Fibroblast of skin of right biceps (primary cell): ENCODE results near the gene TUBGCP2.
"Not testable (repeated sequence)": the region's sequence is repeated elsewhere in the genome, so short reads cannot be mapped to it uniquely, and the experiment has no call there.

Experiments used
- DNase-seq: peaks from one replicate; pipeline ENCODE4 v3.0.0-alpha.2; 2013

TUBGCP2 gene

GRCh38 chr10:133242611-133243356, 65.9 kb downstream of the TUBGCP2 start:
- peak; percentile 4 for DNase-seq

DNA sequence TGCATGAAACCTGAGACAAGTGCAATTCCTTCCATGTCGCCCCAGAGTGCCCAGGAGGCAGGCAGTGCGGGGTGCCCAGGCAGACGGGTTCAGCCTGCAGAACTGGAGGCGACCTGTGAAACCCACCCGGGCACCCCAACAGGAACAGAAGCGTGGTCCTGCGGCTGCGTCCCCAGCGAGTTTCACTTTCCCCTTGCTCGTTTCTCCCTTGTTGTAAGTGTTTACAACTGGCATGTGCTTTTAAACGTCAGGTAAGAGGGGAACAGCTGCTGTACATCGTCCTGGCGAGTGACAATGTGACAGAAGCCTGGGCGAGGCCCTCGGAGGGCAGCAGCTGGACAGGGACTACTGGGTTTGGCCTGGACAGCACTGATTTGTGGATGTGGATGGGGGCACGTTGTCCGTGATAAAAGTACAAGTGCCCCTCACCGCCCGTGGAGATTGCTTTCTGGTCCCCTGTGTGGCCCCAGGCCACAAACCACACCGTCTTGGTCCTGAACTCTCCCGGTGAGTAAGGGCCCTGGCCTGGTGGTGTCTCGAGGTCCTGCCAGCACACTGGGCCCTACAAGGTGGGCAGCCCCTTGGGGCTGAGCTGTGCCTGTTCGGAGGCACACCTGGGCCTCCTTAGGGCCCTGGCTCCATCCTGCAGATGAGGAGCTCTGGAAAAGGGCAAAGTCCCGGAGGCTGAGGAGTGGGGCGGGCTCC, 67.0 kb downstream of the TUBGCP2 start:
- DNase-seq: no peak

DNA sequence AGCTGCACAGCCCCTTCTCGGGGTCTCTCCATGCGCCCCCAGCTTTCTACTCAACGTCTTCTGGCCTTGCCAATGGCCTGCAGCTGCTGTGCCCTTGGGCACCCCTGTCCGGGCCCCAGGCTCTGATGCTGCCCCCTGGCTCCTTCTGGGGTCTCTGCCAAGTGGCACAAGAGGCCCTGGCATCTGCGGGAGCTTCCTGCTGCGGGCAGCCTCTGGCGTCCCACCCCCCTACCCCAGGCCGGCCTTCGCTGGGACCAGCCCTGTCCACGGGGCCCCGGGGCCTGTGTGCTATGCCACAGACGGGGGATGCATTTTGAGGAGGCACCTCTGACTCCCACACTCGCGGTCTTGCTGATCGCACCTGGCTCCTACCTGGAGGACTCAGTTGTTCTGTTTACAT, 68.7 kb downstream of the TUBGCP2 start:
- no peak for DNase-seq

GRCh38 chr10:133238466-133238804, 70.2 kb downstream of the TUBGCP2 start:
- no peak for DNase-seq

DNA sequence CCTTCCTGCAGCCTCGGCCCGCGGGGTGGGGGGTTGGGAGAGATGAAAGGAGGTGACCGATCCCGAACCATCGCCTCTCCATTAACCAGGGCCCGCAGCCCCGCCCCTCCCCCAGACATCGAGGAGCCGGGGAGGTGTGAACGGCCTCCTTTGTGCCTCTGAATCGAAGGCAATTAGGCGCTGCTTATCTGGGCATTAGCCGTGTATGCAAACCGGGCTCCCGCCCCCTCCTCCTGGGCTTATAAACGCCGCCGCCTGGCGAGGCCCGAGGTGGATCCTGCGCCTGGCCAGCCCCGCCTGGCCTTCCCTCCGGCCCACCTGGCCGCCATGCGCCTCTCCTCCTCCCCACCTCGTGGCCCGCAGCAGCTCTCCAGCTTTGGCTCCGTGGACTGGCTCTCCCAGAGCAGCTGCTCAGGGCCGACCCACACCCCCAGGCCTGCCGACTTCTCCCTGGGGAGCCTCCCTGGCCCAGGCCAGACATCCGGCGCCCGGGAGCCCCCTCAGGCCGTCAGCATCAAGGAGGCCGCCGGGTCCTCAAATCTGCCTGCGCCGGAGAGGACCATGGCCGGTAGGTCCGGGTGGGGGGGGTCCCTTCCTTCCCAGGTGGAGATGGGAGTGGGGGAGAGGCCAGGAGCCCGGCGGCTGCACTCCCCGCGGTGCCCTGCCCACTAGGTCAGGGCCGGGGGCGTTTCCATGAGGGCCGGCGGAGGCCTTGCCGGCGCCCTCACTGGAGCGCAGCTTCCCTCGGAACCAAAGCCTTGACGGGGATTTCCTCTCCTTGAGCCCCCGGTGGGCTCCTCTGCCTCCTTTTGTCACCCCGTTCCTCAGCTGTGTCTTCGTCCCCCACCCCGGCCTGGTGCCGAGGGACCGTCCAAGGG, 70.8 kb downstream of the TUBGCP2 start, which contains the start of gene VENTX:
Gene VENTX (plus strand): TSS at position 268 of the 878 bp plus-strand sequence. CDS start 60 bp downstream, at position 328.
- no peak for DNase-seq

DNA sequence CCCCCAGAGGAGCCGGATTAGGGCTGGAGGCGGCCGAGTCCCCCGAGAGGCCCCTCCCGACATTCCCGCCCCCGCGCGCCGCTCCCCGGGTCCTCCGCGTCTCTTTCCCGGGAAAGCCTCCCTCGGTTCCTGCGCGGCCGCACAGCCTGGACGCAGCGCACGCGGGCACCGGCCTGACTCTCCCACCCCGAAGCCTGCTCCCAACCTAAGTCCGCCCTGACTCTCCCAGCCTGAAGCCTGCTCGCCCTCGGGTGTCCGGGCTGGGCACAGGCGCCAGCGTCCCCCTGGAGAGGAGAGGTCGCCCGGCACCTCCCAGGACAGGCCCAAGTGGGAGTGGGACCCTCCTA, 71.5 kb downstream of the TUBGCP2 start:
- no peak for DNase-seq

- no peak for DNase-seq
Observed at GRCh38 chr10:133236401-133237240, 72.1 kb downstream of the TUBGCP2 start.

GRCh38 chr10:133235932-133236331, 72.7 kb downstream of the TUBGCP2 start:
- DNase-seq: no peak

DNA sequence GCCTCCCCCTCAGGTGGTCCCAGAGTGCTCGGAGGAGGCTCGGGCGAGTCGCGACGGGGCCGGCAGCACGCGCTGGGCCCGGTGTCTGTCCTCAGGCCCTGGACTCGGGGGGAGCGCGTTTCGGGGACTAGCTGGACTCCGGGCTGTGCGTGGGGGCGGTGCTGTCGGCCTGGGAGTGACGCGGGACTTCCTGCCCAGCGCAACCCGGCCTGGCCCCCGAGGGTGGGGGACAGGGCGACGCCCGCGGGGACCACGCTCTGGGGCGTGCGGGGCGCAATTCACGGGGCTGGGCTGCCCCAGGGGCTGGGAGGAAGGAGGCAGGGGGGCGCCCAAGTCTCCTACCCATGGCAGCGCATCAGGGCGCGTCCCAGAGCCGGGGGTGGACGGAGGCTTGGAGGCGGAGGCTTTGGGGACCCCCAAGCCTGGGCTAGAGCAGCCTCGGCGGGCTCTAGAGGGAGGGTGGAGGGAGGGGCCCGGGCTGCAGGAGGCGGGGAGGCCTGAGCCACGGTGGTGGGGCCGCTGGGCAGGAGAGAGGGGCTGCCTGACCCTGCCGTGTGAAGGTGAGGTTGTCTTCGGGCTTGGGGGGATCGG, 73.3 kb downstream of the TUBGCP2 start:
- DNase-seq: no peak

DNA sequence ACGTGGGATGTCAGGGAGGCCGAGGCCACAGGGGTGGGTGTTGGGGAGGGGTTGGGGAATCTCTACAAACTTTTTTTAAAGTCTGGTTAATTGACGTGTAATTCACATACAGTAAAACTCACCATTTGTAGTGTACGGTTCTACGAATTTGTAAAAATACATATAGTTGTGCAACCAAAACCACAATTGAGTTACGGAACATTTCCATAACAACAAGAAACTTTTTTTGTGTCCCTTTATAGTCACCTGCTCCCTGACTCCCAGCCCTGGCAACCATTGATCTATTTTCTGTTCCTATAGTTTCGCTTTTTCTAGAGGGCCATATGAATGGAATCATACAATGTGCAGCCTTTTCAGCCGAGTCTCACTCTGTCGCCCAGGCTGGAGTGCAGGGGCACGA, 73.9 kb downstream of the TUBGCP2 start:
- DNase-seq: not testable (repeated sequence)

- no peak for DNase-seq
Observed at GRCh38 chr10:133231946-133232574, 76.6 kb downstream of the TUBGCP2 start.

DNA sequence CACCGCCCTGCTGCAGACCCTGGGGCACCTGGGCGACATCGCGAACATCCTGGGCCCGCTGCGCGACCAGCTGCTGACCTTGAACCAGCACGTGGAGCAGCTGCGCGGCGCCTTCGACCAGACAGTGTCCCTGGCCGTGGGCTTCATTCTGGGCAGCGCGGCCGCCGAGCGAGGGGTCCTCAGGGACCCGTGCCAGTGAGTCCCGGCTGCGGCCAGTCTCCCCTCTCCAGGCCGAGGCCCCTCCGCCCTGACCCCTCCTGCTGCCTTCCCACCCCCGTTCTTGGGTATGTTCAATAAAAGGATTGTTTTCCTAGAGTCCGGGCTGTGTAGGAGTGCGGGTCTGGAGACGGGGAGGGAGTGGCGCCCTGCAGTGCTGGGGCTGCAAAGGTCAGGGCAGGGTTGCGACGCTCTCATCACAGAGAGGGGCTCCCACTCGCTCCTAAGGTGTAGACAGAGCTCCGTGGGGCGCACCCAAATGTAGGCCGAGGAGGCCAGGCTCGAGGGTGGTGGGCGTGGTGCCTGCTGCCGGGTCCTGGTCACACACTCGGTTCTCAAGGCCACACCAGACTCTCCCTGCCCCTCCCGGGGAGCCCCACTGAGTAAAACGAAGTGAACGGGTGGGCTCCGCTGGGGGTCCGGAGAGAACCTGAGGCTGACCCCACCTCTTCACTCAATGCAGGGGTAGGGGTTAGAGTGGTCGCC, 77.3 kb downstream of the TUBGCP2 start:
- DNase-seq: no peak

GRCh38 chr10:133230387-133231195, 78.1 kb downstream of the TUBGCP2 start:
- DNase-seq: no peak

DNA sequence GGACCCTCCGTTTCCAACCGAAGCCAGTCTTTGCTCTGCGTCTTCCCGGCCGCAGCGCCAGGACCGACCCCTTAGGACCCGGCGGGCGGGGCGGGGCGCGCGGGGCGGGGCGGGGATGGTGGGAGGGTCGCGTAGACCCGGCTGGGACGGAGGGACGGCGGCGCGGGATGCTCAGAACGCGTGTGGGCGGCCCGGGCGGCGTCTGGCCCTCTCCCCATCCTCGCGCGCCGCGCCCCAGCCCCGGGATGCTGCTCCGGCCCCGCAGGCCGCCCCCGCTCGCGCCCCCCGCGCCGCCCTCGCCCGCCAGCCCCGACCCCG, 78.7 kb downstream of the TUBGCP2 start, which contains the start of gene UTF1:
Gene UTF1 (plus strand): TSS at position 174 of the 318 bp plus-strand sequence. CDS start 72 bp downstream, at position 246.
- no peak for DNase-seq

DNA sequence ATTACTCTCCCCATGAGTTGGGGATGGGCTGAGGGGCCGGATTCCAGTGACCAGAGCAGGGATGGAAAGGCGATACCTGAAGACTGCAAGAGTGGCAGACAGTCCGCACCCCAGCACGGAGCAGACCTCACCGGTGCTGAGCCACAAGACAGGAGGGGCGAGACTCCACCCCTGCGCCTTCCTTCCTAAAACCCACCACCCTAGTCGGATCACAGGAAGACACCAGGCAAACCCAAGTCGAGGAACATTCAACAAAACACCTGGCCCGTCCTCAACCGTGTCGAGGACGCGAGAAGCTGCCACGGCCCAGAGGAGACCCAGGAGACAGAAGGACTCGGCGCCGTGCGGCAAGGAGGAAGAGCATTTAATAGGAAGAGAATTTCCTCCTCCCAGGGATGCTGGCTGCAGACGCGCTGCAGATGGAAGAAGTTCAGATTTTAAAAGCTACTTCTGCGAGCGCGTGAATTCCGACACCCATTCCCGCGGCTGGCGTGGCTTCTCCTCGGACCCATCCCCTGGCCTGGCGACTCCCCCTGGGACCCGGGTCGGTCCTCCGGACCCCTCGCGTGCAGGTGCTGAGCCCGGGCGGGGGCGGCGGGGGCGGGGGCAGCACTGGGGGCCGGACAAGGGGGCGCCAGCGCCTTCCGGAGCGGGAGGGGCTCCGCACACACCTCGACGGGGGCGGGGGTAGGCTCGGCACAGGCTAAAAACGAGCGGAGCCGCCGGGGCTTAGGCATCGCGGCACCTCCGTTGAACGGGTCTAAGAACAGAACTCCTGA, 79.2 kb downstream of the TUBGCP2 start:
- no peak for DNase-seq
